H1 (cell line): ENCODE data around the gene PTPN3. TPM values are rescaled to one million over a fixed set of nuclear protein-coding genes. Genes with fewer than 3 reads are reported as not detected.

Source experiments
- CTCF ChIA-PET: fragments of 300-600 bp; sonication (Branson Sonifier 250); formaldehyde crosslinking; loops from one replicate; lab custom pipeline; 2021; ENCODE audit not compliant: partially characterized antibody; lab: Charles Lee
- POLR2A ChIA-PET: fragments of 300-600 bp; sonication (Branson Sonifier 250); formaldehyde crosslinking; loops from one replicate; lab custom pipeline; 2021; ENCODE audit warnings: inconsistent platforms; ENCODE audit not compliant: partially characterized antibody; lab: Charles Lee
- DNase-seq, 2 experiments: peaks; one replicate each; pipeline versions ENCODE4 v3.0.0 to v3.0.0-alpha.2; 2010 to 2022; ENCODE audit warnings: low spot score in 2 of 2, low read depth in 1 of 2, mixed read lengths in 1 of 2
- FAIRE-seq: peaks from 2 replicates; lab custom pipeline; 2011; peaks lifted over from hg19 to GRCh38; lab: Jason Lieb, UNC
- H2AFZ ChIP-seq: 2 replicates; pipeline ENCODE4 v1.8.1; 2012; ENCODE audit warnings: low read length, inconsistent platforms
- H2AK5ac ChIP-seq: 2 replicates; pipeline ENCODE4 v1.6.1; 2013; ENCODE audit warnings: low read depth, low read length
- H2BK120ac ChIP-seq: replicated peaks from 2 replicates; pipeline ENCODE3; 2013; ENCODE audit warnings: low read depth, low read length, inconsistent platforms
- H2BK12ac ChIP-seq: 2 replicates; pipeline ENCODE4 v1.6.1; 2013; ENCODE audit warnings: low read depth, low read length
- H2BK15ac ChIP-seq: 2 replicates; pipeline ENCODE4 v1.6.1; 2013; ENCODE audit warnings: low read length
- H2BK20ac ChIP-seq: 2 replicates; pipeline ENCODE4 v1.6.1; 2013; ENCODE audit warnings: low read length
- H2BK5ac ChIP-seq: 2 replicates; pipeline ENCODE4 v1.6.1; 2013; ENCODE audit warnings: low read depth, low read length
- H3K14ac ChIP-seq: 2 replicates; pipeline ENCODE4 v1.6.1; 2013; ENCODE audit warnings: inconsistent platforms; ENCODE audit not compliant: insufficient read length
- H3K18ac ChIP-seq: 2 replicates; pipeline ENCODE4 v1.6.1; 2013; ENCODE audit warnings: low read length; ENCODE audit errors: extremely low read depth
- H3K23ac ChIP-seq: 2 replicates; pipeline ENCODE4 v1.6.1; 2013; ENCODE audit warnings: inconsistent platforms; ENCODE audit not compliant: insufficient read length
- H3K23me2 ChIP-seq: 2 replicates; pipeline ENCODE4 v1.6.1; 2013; ENCODE audit warnings: low read depth, low read length
- H3K27ac ChIP-seq: 2 replicates; pipeline ENCODE4 v1.6.1; 2011; ENCODE audit warnings: low read depth, low read length, inconsistent platforms
- H3K27me3 ChIP-seq, 4 experiments: replicated peaks in 1 of 4; 1 replicate in 1 of 4; 2 replicates in 3 of 4; pipeline versions ENCODE4 v1.6.1 to v1.8.1; 2011 to 2013; ENCODE audit warnings: low read length in 3 of 4, mild to moderate bottlenecking in 3 of 4, inconsistent platforms in 2 of 4, mixed read lengths in 2 of 4, moderate library complexity in 1 of 4; ENCODE audit not compliant: control insufficient read depth in 3 of 4, insufficient read depth in 3 of 4; ENCODE audit errors: extremely low read depth in 1 of 4
- H3K36me3 ChIP-seq, 4 experiments: 2 replicates each; pipeline versions ENCODE4 v1.6.1 to v1.8.1; 2011 to 2013; ENCODE audit warnings: mild to moderate bottlenecking in 4 of 4, low read length in 3 of 4, moderate library complexity in 2 of 4, control low read depth in 1 of 4, inconsistent platforms in 1 of 4; ENCODE audit not compliant: insufficient read depth in 4 of 4, control insufficient read depth in 2 of 4
- H3K4ac ChIP-seq: replicated peaks from 2 replicates; pipeline ENCODE3; 2013; ENCODE audit warnings: low read length, low read depth, mixed read lengths, inconsistent platforms; ENCODE audit not compliant: insufficient read length
- H3K4me1 ChIP-seq, 4 experiments: replicated peaks in 1 of 4; 1 replicate in 1 of 4; 2 replicates in 3 of 4; pipeline versions ENCODE4 v1.6.1 to v1.8.1; 2011 to 2013; ENCODE audit warnings: low read length in 3 of 4, inconsistent platforms in 2 of 4, mixed read lengths in 1 of 4; ENCODE audit not compliant: insufficient read depth in 4 of 4, control insufficient read depth in 3 of 4
- H3K4me2 ChIP-seq, 2 experiments: 2 replicates each; pipeline versions ENCODE4 v1.6.1 to v1.8.1; 2011 to 2013; ENCODE audit warnings: low read depth in 2 of 2, low read length in 2 of 2, control low read depth in 1 of 2, inconsistent platforms in 1 of 2, mild to moderate bottlenecking in 1 of 2; ENCODE audit not compliant: insufficient read depth in 1 of 2
- H3K4me3 ChIP-seq, 4 experiments: fragments of 200-600, 300-600 bp in 1 of 4; sonication (generic), shearing (Covaris generic), sonication (Bioruptor Twin) in 1 of 4; 2 replicates each; pipeline versions ENCODE4 v1.5.1 to v1.8.1; 2011 to 2016; ENCODE audit warnings: low read length in 4 of 4, low read depth in 3 of 4, control low read depth in 2 of 4, inconsistent platforms in 2 of 4, mild to moderate bottlenecking in 2 of 4, mixed read lengths in 1 of 4, moderate library complexity in 1 of 4; ENCODE audit not compliant: insufficient read depth in 2 of 4; ENCODE audit errors: extremely low read depth in 1 of 4
- H3K56ac ChIP-seq: replicated peaks from 2 replicates; pipeline ENCODE3; 2013; ENCODE audit warnings: low read depth, mild to moderate bottlenecking, mixed read lengths, low read length, inconsistent platforms; ENCODE audit not compliant: insufficient read length
- H3K79me1 ChIP-seq: 2 replicates; pipeline ENCODE4 v1.6.1; 2013; ENCODE audit warnings: low read depth, low read length, control low read depth
- H3K79me2 ChIP-seq, 2 experiments: 2 replicates each; pipeline versions ENCODE4 v1.6.1 to v1.8.1; 2012 to 2013; ENCODE audit warnings: low read length in 2 of 2, mild to moderate bottlenecking in 2 of 2, inconsistent platforms in 1 of 2; ENCODE audit not compliant: insufficient read depth in 2 of 2, control insufficient read depth in 1 of 2
- H3K9ac ChIP-seq, 4 experiments: replicated peaks in 1 of 4; 1 replicate in 1 of 4; 2 replicates in 3 of 4; pipeline versions ENCODE4 v1.6.1 to v1.8.1; 2011 to 2013; ENCODE audit warnings: low read depth in 3 of 4, low read length in 3 of 4, control low read depth in 2 of 4, mild to moderate bottlenecking in 2 of 4, moderate library complexity in 2 of 4, inconsistent platforms in 1 of 4; ENCODE audit errors: extremely low read depth in 1 of 4
- H3K9me3 ChIP-seq, 2 experiments: 2 replicates each; pipeline versions ENCODE4 v1.6.1 to v1.8.1; 2012 to 2013; ENCODE audit warnings: mild to moderate bottlenecking in 2 of 2, moderate library complexity in 2 of 2, control low read depth in 1 of 2, inconsistent platforms in 1 of 2, low read depth in 1 of 2, low read length in 1 of 2, mixed read lengths in 1 of 2; ENCODE audit not compliant: insufficient read depth in 2 of 2
- H4K20me1 ChIP-seq, 2 experiments: replicated peaks in 1 of 2; 2 replicates each; pipeline versions ENCODE3 to v1.8.1; 2011 to 2013; ENCODE audit warnings: inconsistent platforms in 2 of 2, low read length in 2 of 2, mild to moderate bottlenecking in 1 of 2; ENCODE audit not compliant: insufficient read depth in 2 of 2, control insufficient read depth in 1 of 2
- H4K5ac ChIP-seq: 2 replicates; pipeline ENCODE4 v1.6.1; 2013; ENCODE audit warnings: low read length, low read depth, mixed read lengths, inconsistent platforms; ENCODE audit not compliant: insufficient read length
- H4K8ac ChIP-seq: 2 replicates; pipeline ENCODE4 v1.8.0; 2013; ENCODE audit warnings: mild to moderate bottlenecking, moderate library complexity, low read length, inconsistent platforms; ENCODE audit not compliant: insufficient read depth; ENCODE audit errors: extremely low read depth
- H4K91ac ChIP-seq: replicated peaks from 2 replicates; pipeline ENCODE3; 2013; ENCODE audit warnings: low read length, mixed read lengths, inconsistent platforms; ENCODE audit not compliant: insufficient read length
- ASH2L ChIP-seq: fragments of 200-600, 300-600 bp; sonication (generic); IDR thresholded peaks from one replicate; pipeline ENCODE4 v1.7.1; 2017; ENCODE audit warnings: low read length
- CBX5 ChIP-seq: fragments of 300-800, 300-1000 bp; sonication (generic); IDR thresholded peaks from 2 replicates; pipeline ENCODE4 v1.7.1; 2016; ENCODE audit warnings: antibody characterized with exemption, low read length, low read depth
- JUND ChIP-seq: IDR thresholded peaks from 2 replicates; pipeline ENCODE4 v1.6.1; 2011; ENCODE audit warnings: mild to moderate bottlenecking, improper control_type of control experiment, low read length
- MAFK ChIP-seq: IDR thresholded peaks from 2 replicates; pipeline ENCODE4 v1.6.1; 2012; ENCODE audit warnings: low read depth, mild to moderate bottlenecking, improper control_type of control experiment, low read length
- POLR2A ChIP-seq, 2 experiments: IDR thresholded peaks; 1 replicate in 1 of 2; 2 replicates in 1 of 2; pipeline ENCODE4 v1.6.1; 2011; ENCODE audit warnings: low read depth in 2 of 2, low read length in 2 of 2, mild to moderate bottlenecking in 2 of 2; ENCODE audit errors: control extremely low read depth in 1 of 2
- RFX5 ChIP-seq: IDR thresholded peaks from 2 replicates; pipeline ENCODE4 v1.6.1; 2011; ENCODE audit warnings: low read depth, low read length, improper control_type of control experiment, borderline replicate concordance
- RXRA ChIP-seq: IDR thresholded peaks from 2 replicates; pipeline ENCODE4 v1.6.1; 2011; ENCODE audit warnings: low read depth, mild to moderate bottlenecking, low read length, moderate library complexity; ENCODE audit not compliant: insufficient read depth
- SIRT6 ChIP-seq: IDR thresholded peaks from one replicate; pipeline ENCODE4 v1.7.1; 2012; ENCODE audit warnings: low read length, inconsistent platforms
- TAF1 ChIP-seq: IDR thresholded peaks from 2 replicates; pipeline ENCODE4 v1.6.1; 2011; ENCODE audit warnings: mild to moderate bottlenecking, low read depth, low read length
- WGBS, 2 experiments: shearing (Covaris generic) in 1 of 2; methylation state at CpG; one replicate each; pipeline versions ENCODE4 v1.1.6 to v1.1.7; 2013 to 2015; ENCODE audit warnings: low lambda C conversion rate in 2 of 2, mixed read lengths in 2 of 2, inconsistent platforms in 1 of 2, low coverage in 1 of 2, missing lambda C conversion rate in 1 of 2; ENCODE audit not compliant: insufficient replicate concordance in 2 of 2, insufficient coverage in 1 of 2, insufficient read length in 1 of 2; ENCODE audit errors: extremely low coverage in 1 of 2, missing lambda C conversion rate in 1 of 2; 5-methylcytosine and 5-hydroxymethylcytosine counted together
- polyA plus RNA-seq, 7 experiments: library from polyadenylated mRNA; depleted of rRNA in 3 of 7; stranded (reverse) in 5 of 7; unstranded in 2 of 7; fragments of >200 nt in 5 of 7; fragments of 200-250 nt in 2 of 7; gene quantifications; 1 replicate in 5 of 7; 2 replicates in 1 of 7; 4 replicates in 1 of 7; pipeline versions ENCODE4 v1.2.1 to v1.2.3, GENCODE V29; 2011 to 2013; ENCODE audit warnings: missing spikeins in 2 of 7, mixed read lengths in 2 of 7
- total RNA-seq: library from RNA; stranded (reverse); fragmentation: NEBNext Ultra II Directional; extraction: Animal tissue kit (Norgen Biotek cat#: 25700); gene quantifications from 2 replicates; pipeline ENCODE4 v1.2.1, GENCODE V29; 2021
- TF ChIP-seq, protein P1 (sequence below), 3 experiments: IDR thresholded peaks; 1 replicate in 2 of 3; 2 replicates in 1 of 3; pipeline versions ENCODE4 v1.5.1 to v1.6.1; 2011; ENCODE audit warnings: low read length in 3 of 3, mild to moderate bottlenecking in 3 of 3, inconsistent platforms in 2 of 3, low read depth in 1 of 3, moderate library complexity in 1 of 3; ENCODE audit not compliant: insufficient read depth in 1 of 3; ENCODE audit errors: control extremely low read depth in 1 of 3

PTPN3 gene
- total and polyA plus RNA-seq, 2 of the 8 experiments (the other 6 are each of a cell fraction or from before 2014, with no cell fraction given) = 2.9 to 3.7 TPM

DNA sequence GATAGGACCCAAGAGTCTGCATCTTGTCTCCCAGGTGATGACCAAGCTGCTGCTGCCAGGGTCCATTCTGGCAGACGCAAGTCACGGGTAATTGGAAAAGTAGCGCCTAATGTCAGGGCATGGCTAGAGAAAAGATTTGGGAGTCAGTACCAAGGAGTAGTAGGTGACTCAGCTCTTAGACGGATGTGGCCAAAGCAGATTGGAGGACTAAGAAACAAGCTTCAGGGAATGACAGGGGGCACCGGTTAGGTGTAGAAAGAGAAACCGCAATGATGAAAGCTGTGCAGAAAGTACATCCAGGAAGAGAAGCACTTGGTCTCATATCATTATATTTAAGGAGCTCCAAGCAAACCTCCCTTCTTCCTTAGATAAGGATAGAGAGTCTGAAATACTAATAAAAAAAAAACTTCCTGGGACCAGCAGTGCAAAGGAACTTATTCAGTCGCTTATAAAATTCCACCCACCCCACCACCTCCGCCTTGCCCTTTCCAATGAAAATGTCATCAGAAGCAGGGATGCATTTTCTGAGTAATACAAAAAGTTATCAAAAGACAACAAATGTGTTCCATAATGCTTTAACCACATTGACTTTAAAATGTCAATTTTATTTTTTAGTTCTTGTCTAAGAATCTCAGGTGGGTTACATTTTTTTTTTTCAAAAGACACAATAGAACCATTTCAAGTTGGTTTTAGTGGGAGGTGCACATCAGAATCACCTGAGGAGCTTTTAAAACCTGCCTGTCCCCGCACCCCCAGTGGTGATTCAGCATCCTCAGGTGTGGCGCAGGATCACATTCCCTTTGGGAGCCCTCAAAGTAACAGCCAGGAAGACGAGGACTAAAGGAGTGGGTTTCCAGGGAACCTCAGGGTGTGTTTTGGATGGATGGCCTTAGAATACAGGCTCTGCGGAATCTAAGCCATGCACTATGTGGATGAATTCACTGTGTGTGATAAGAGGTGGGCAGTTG, 31.2 kb downstream of the PTPN3 start:
- Histone ChIP-seq H2AFZ (no peak overlapping the region), H3K23me2 (no peaks in the 10 kb centered on the region), H3K14ac (no peak overlapping the region), H3K4me3 (no peak overlapping the region), H3K4me2 (no peak overlapping the region), H4K20me1 (no peaks in the 10 kb centered on the region), H3K79me2 (no peaks in the 10 kb centered on the region), H3K79me1 (no peaks in the 10 kb centered on the region), H3K56ac (no peak overlapping the region), H3K27ac (no peak overlapping the region), H4K8ac (no peak overlapping the region), H2BK20ac (no peak overlapping the region), H2BK15ac (no peak overlapping the region), H3K18ac (no peak overlapping the region), H3K9ac (no peak overlapping the region), H3K23ac (no peak overlapping the region), H3K36me3 (no peaks in the 10 kb centered on the region), H3K4me1 (no peaks in the 10 kb centered on the region), H4K5ac (no peak overlapping the region), H2BK120ac (no peak overlapping the region), H2BK12ac (no peak overlapping the region), H4K91ac (no peak overlapping the region), H2AK5ac (no peak overlapping the region), H3K9me3 (no peaks in the 10 kb centered on the region), H3K27me3 (no peaks in the 10 kb centered on the region), H3K4ac (no peak overlapping the region), H2BK5ac (peak overlapping the region; percentile 21; the same call in 1 of the 2 replicates)
- ChIA-PET POLR2A (no interaction called here), CTCF (interaction anchor here (0.6 to 8.8 kb wide), 15 partner anchors 13 to 235 kb away, joined by 3 to 236 read pairs (median 3); partner anchors contain the start of gene PTPN3)
- FAIRE-seq (no peak), DNase-seq (no peak)
- WGBS, 2 experiments = 82% methylated on average over 12 of the region's 12 CpGs; no CpG with 5 or more reads in 1 of the 2 experiments
- TF ChIP-seq RFX5 = no peak
- TF ChIP-seq, protein P1, sequence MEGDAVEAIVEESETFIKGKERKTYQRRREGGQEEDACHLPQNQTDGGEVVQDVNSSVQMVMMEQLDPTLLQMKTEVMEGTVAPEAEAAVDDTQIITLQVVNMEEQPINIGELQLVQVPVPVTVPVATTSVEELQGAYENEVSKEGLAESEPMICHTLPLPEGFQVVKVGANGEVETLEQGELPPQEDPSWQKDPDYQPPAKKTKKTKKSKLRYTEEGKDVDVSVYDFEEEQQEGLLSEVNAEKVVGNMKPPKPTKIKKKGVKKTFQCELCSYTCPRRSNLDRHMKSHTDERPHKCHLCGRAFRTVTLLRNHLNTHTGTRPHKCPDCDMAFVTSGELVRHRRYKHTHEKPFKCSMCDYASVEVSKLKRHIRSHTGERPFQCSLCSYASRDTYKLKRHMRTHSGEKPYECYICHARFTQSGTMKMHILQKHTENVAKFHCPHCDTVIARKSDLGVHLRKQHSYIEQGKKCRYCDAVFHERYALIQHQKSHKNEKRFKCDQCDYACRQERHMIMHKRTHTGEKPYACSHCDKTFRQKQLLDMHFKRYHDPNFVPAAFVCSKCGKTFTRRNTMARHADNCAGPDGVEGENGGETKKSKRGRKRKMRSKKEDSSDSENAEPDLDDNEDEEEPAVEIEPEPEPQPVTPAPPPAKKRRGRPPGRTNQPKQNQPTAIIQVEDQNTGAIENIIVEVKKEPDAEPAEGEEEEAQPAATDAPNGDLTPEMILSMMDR (IDR thresholded peaks at IDR 0.05; ENCODE audit: control extremely low read depth in 1 of 3, insufficient read depth in 1 of 3, low read depth in 1 of 3, low read length in 3 of 3) = no peak
- no peak for TF ChIP-seq ASH2L
- no peak for TF ChIP-seq SIRT6
- TF ChIP-seq RXRA = no peak
- TF ChIP-seq POLR2A (IDR thresholded peaks at IDR 0.05; ENCODE audit: control extremely low read depth in 1 of 2, low read depth in 2 of 2, low read length in 2 of 2) = no peak
- no peak for TF ChIP-seq TAF1
- TF ChIP-seq MAFK = no peak
- no peak for TF ChIP-seq CBX5
- no peak for TF ChIP-seq JUND
